Esophagus squamous epithelium (tissue), 5 donors: Measurements from ENCODE around the gene C14orf180. TPM values are rescaled to one million over a fixed set of nuclear protein-coding genes. Genes with fewer than 3 reads are reported as not detected.

Experiments used
- DNase-seq: peaks from one replicate; lab custom pipeline; 2025; lab: John Stamatoyannopoulos, UW
- H3K27ac ChIP-seq, 4 donors: fragments of 200-600 bp; sonication (generic); one replicate each; pipeline ENCODE4 v1.5.1; 2016 to 2019; ENCODE audit warnings: mild to moderate bottlenecking in 1 of 4
- H3K27me3 ChIP-seq, 4 donors: fragments of 200-600 bp; sonication (generic); 1 replicate in 3 of 4; 2 replicates in 1 of 4; pipeline versions ENCODE4 v1.5.1 to v1.6.0; 2017 to 2021; ENCODE audit warnings: antibody characterized with exemption in 1 of 4
- H3K36me3 ChIP-seq, 3 donors: fragments of 200-600 bp; sonication (generic); one replicate each; pipeline ENCODE4 v1.5.1; 2016 to 2019
- H3K4me1 ChIP-seq, 3 donors: fragments of 200-600 bp; sonication (generic); one replicate each; pipeline ENCODE4 v1.5.1; 2017 to 2019
- H3K4me3 ChIP-seq, 4 donors: fragments of 200-600 bp; sonication (generic); 1 replicate in 3 of 4; 2 replicates in 1 of 4; pipeline ENCODE4 v1.5.1; 2016 to 2019; ENCODE audit warnings: mild to moderate bottlenecking in 2 of 4, moderate library complexity in 1 of 4
- H3K9me3 ChIP-seq, 3 donors: fragments of 200-600 bp; sonication (generic); one replicate each; pipeline ENCODE4 v1.5.1; 2016 to 2019
- CTCF ChIP-seq, 6 experiments: fragments of 450-650 bp in 4 of 6; fragments of 200-600 bp in 2 of 6; sonication (generic) in 2 of 6; IDR thresholded peaks; one replicate each; pipeline ENCODE4 v1.5.1; 2016 to 2019; ENCODE audit warnings: antibody characterized with exemption in 6 of 6, mild to moderate bottlenecking in 4 of 6, moderate library complexity in 4 of 6
- POLR2A ChIP-seq, 4 donors: fragments of 450-650 bp; IDR thresholded peaks; one replicate each; pipeline ENCODE4 v1.6.1; 2017; ENCODE audit warnings: antibody characterized with exemption in 4 of 4, mild to moderate bottlenecking in 4 of 4, moderate library complexity in 3 of 4
- WGBS, 2 donors: methylation state at CpG; one replicate each; pipeline ENCODE4 v1.1.5; 2018; 5-methylcytosine and 5-hydroxymethylcytosine counted together
- intact Hi-C: fragments of 100-400 bp; cut with DNase I; formaldehyde crosslinking; loops from one replicate; pipeline ENCODE4 v1.15.0; 2022
- total RNA-seq, 4 donors: library from RNA; depleted of rRNA; stranded (reverse); fragments of >200 nt; gene quantifications; one replicate each; pipeline ENCODE4 v1.1.0, GENCODE V29; 2016
- donor health status: DM: yes; HTN: yes; CAD: no.

The C14orf180 gene
- total RNA-seq, 4 donors from 2014 or later = not detected

- TF ChIP-seq CTCF (IDR thresholded peaks at IDR 0.05) (no peak), POLR2A (IDR thresholded peaks at IDR 0.05) (no peak)
- H3K4me1 ChIP-seq = peaks cover 0 to 10% (median 0%) of the 10 kb centered on the region in 3 donors
- WGBS, 2 donors = 60 to 65% methylated on average over 11 to 19 of the region's 27 CpGs
- no peak overlapping the region for H3K27ac ChIP-seq
- peaks cover 0 to 98% (median 0%) of the 10 kb centered on the region in 4 donors for H3K27me3 ChIP-seq
- no peaks in the 10 kb centered on the region for H3K36me3 ChIP-seq
- H3K9me3 ChIP-seq = no peaks in the 10 kb centered on the region
- no peak for DNase-seq
- intact Hi-C loops = no loop called here
- H3K4me3 ChIP-seq = no peak overlapping the region
These were observed 4.1 kb downstream of the C14orf180 start for GRCh38 chr14:104583424-104584306.

DNA sequence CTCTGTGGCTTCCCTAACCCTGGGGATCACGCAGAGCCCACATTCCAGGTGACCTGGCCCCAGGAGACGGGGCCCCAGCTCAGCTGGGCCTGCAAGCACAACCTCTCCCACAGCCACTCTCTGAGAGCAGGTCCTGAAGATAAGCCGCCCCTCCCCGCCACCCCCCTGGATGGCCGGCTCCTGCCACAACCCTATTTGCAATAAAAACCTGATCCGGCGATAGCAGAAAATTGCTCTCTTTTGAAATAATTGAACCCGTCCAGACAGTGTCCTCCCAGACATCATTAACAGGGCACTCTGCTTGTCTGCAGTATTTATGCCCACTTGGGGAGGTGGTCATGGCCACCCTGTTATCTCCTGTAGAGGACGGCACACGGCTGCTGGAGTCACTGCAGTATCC, 5.0 kb downstream of the C14orf180 start:
- intact Hi-C loops = no loop called here
- H3K4me3 ChIP-seq = no peak overlapping the region
- H3K27ac ChIP-seq = no peak overlapping the region
- no peak for DNase-seq
- H3K9me3 ChIP-seq = no peaks in the 10 kb centered on the region
- peaks cover 0 to 98% (median 0%) of the 10 kb centered on the region in 4 donors for H3K27me3 ChIP-seq
- H3K36me3 ChIP-seq = no peaks in the 10 kb centered on the region
- 25 to 80% methylated on average over 2 to 6 of the region's 10 CpGs for WGBS, 2 donors
- H3K4me1 ChIP-seq = peaks cover 0 to 10% (median 0%) of the 10 kb centered on the region in 3 donors
- TF ChIP-seq CTCF (IDR thresholded peaks at IDR 0.05) (no peak), POLR2A (IDR thresholded peaks at IDR 0.05) (no peak)

- WGBS, 2 donors = 71 to 74% methylated on average over 14 to 20 of the region's 24 CpGs
- TF ChIP-seq POLR2A (IDR thresholded peaks at IDR 0.05) (no peak), CTCF (IDR thresholded peaks at IDR 0.05) (no peak)
- Histone ChIP-seq H3K4me3 (no peak overlapping the region), H3K27me3 (peaks cover 0 to 82% (median 0%) of the 10 kb centered on the region in 4 donors), H3K9me3 (no peaks in the 10 kb centered on the region), H3K36me3 (no peaks in the 10 kb centered on the region), H3K4me1 (peaks cover 0 to 2% (median 0%) of the 10 kb centered on the region in 3 donors), H3K27ac (no peak overlapping the region)
- intact Hi-C loops = no loop called here
- DNase-seq = no peak
These were observed 6.6 kb downstream of the C14orf180 start for GRCh38 chr14:104585966-104586697.

DNA sequence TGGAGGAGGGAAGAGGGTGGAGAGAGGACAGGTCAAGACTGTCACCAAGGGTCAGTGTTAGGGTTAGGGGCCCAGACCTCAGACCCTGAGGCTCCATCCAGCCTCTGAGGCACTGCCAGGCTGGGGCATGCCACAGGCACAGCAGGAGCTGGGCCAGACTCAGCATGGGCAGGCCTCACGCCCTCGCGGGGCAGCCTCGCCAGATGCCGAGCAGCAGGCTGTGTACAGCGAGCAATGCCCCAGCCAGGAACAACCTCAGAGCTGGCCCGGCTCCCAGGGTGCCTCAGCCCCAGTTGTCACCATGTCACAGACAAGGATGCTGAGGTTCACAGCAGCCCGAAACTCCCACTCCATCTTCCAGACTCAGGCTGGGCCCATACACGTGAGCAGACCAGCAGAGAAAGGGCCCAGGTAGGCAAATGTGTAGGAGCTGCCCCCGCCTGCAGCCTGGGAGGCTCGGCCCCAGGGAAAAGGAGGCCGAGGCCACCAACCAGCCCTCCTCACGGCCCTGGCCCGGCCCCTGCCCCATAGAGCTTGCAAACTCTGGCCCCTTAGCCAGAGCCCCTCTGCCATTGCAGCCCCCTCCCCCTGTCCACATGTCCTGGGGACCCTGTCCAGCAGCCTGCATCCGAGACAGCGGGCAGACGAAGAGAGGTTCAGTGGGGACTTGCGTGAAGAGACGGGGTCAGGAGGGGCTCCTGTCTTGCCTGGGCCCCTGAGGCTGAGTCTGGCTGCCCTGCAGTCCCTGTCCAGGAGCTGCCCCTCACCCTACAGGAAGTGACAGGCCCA, 7.5 kb downstream of the C14orf180 start:
- peaks cover 0 to 80% (median 0%) of the 10 kb centered on the region in 4 donors for H3K27me3 ChIP-seq
- WGBS, 2 donors = 20 to 34% methylated on average over 4 to 5 of the region's 19 CpGs
- no peak for TF ChIP-seq POLR2A (IDR thresholded peaks at IDR 0.05)
- no peak for TF ChIP-seq CTCF (IDR thresholded peaks at IDR 0.05)
- intact Hi-C loops = no loop called here
- H3K4me3 ChIP-seq = no peak overlapping the region
- H3K9me3 ChIP-seq = no peaks in the 10 kb centered on the region
- H3K4me1 ChIP-seq = no peaks in the 10 kb centered on the region
- H3K36me3 ChIP-seq = no peaks in the 10 kb centered on the region
- H3K27ac ChIP-seq = no peak overlapping the region
- no peak for DNase-seq
